Limb (tissue), 2 donors: ENCODE data around the gene ZNF565.
"Not testable (repeated sequence)": the region's sequence is repeated elsewhere in the genome, so short reads cannot be mapped to it uniquely, and the experiment has no call there.

Experiments
- DNase-seq, 2 donors: peaks; one replicate each; pipeline ENCODE4 v3.0.0-alpha.2; 2016; ENCODE audit errors: extremely low spot score in 2 of 2

The ZNF565 gene

GRCh38 chr19:36212895-36213294 is 1.6 kb downstream of the ZNF565 start:
- DNase-seq, result no peak

- DNase-seq, result no peak
These were observed 4.0 kb downstream of the ZNF565 start for GRCh38 chr19:36210497-36210896.

- DNase-seq, result no peak
These were observed 5.1 kb downstream of the ZNF565 start for GRCh38 chr19:36209372-36209771.

- no peak for DNase-seq
These were observed 6.7 kb downstream of the ZNF565 start for GRCh38 chr19:36207605-36208252.

GRCh38 chr19:36203293-36203692 is 11.2 kb downstream of the ZNF565 start:
- no peak for DNase-seq

- DNase-seq, result no peak
These were observed 12.8 kb downstream of the ZNF565 start for GRCh38 chr19:36201684-36202083.

GRCh38 chr19:36198119-36198518 is 16.3 kb downstream of the ZNF565 start:
- DNase-seq, result no peak

- DNase-seq, result no peak
These were observed 18.2 kb downstream of the ZNF565 start for GRCh38 chr19:36196249-36196648.

- not testable (repeated sequence) for DNase-seq
These were observed 27.7 kb downstream of the ZNF565 start for GRCh38 chr19:36186722-36187121.

GRCh38 chr19:36183245-36183628 is 31.2 kb downstream of the ZNF565 start:
- no peak for DNase-seq

GRCh38 chr19:36182612-36183244 is 31.7 kb downstream of the ZNF565 start:
- DNase-seq, result no peak

GRCh38 chr19:36179077-36179476 is 35.4 kb downstream of the ZNF565 start:
- not testable (repeated sequence) for DNase-seq

GRCh38 chr19:36173846-36174245 is 40.6 kb downstream of the ZNF565 start:
- not testable (repeated sequence) for DNase-seq

GRCh38 chr19:36172852-36173251 is 41.6 kb downstream of the ZNF565 start:
- DNase-seq, result no peak

- peak in 1 of 2 donors; percentile 25 for DNase-seq
These were observed 45.2 kb downstream of the ZNF565 start for GRCh38 chr19:36169084-36169760.

GRCh38 chr19:36163813-36164212 is 50.7 kb downstream of the ZNF565 start:
- DNase-seq, result no peak

GRCh38 chr19:36160821-36161596 is 53.5 kb downstream of the ZNF565 start:
- DNase-seq, result no peak

- no peak for DNase-seq
These were observed 61.3 kb downstream of the ZNF565 start for GRCh38 chr19:36153126-36153525.

GRCh38 chr19:36152352-36153091 is 61.9 kb downstream of the ZNF565 start, which contains the start of gene COX7A1:
TSS of gene COX7A1 (minus strand) at chr19:36152447. CDS start at chr19:36152407, 40 bp downstream.
- peak; percentile 49 to 72 for DNase-seq

- DNase-seq, result no peak
These were observed 62.5 kb downstream of the ZNF565 start for GRCh38 chr19:36152019-36152351.
